ENCODE results near the gene KRT26.

KRT26 gene

DNA sequence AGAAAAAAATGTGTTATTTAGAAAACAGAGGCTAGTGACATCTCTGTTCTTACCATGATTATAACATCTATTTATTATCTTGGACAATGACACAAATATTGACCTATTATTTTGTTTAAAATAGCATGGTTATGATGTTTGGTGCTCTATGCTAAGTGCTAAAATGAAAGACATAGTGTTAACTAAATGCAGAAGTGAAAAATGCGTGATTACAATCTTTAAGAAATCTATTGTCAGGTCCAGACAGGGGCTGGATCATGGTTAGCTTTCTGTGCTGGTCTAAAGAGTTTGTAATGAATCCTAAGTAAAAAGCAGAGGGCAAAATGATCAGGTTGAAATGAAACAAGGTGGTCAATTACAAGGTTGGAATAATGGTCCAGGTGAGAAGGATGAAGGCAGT lies 28.4 kb upstream of the KRT26 start:
- no peak for DNase-seq (ENCODE audit: low read depth)
- H3K4me3 ChIP-seq (ENCODE audit: low read depth, low read length) = no peak overlapping the region
- TF ChIP-seq POLR2A (IDR thresholded peaks at IDR 0.05; ENCODE audit: extremely low read depth, insufficient read length) (no peak), MYC (IDR thresholded peaks at IDR 0.05; ENCODE audit: low read depth, low read length) (no peak), CTCF (IDR thresholded peaks at IDR 0.05; ENCODE audit: low read depth, low read length) (no peak)
- TF ChIP-seq, protein P1, sequence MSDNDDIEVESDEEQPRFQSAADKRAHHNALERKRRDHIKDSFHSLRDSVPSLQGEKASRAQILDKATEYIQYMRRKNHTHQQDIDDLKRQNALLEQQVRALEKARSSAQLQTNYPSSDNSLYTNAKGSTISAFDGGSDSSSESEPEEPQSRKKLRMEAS (IDR thresholded peaks at IDR 0.05; ENCODE audit: low read depth, low read length) = no peak

GRCh38 chr17:40799859-40800258 lies 27.9 kb upstream of the KRT26 start, which contains the start of gene KRT28:
TSS of gene KRT28 (minus strand) at chr17:40799959. CDS start at chr17:40799893, 66 bp downstream.
- DNase-seq (ENCODE audit: low read depth) = no peak
- TF ChIP-seq MYC (IDR thresholded peaks at IDR 0.05; ENCODE audit: low read depth, low read length) = no peak
- no peak for TF ChIP-seq POLR2A (IDR thresholded peaks at IDR 0.05; ENCODE audit: extremely low read depth, insufficient read length)
- TF ChIP-seq CTCF (IDR thresholded peaks at IDR 0.05; ENCODE audit: low read depth, low read length) = no peak
- TF ChIP-seq, protein P1 (IDR thresholded peaks at IDR 0.05; ENCODE audit: low read depth, low read length) = no peak
- H3K4me3 ChIP-seq (ENCODE audit: low read depth, low read length) = no peak within 1 kb of the TSS

DNA sequence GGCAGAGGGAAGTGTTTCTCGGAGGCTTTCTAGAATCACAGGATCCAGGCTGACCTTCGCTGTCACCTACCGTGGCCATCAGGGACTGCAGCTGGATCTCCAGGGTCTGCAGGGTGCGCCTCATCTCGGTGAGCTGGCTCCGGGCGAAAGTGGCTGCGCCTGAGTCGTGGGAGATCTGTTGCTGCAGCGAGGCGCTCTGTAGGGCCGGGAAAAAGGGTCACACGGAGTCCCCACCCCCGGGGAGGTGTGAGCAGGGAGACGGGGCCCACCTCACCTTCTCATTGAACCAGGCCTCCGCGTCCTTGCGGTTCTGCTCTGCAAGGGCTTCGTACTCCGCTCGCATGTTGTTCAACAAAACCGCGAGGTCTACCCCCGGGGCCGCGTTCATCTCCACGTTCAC lies 24.8 kb upstream of the KRT26 start:
- no peak for TF ChIP-seq POLR2A (IDR thresholded peaks at IDR 0.05; ENCODE audit: extremely low read depth, insufficient read length)
- TF ChIP-seq, protein P1 (IDR thresholded peaks at IDR 0.05; ENCODE audit: low read depth, low read length) = no peak
- TF ChIP-seq MYC (IDR thresholded peaks at IDR 0.05; ENCODE audit: low read depth, low read length) = no peak
- no peak for TF ChIP-seq CTCF (IDR thresholded peaks at IDR 0.05; ENCODE audit: low read depth, low read length)
- no peak for DNase-seq (ENCODE audit: low read depth)
- H3K4me3 ChIP-seq (ENCODE audit: low read depth, low read length) = no peak overlapping the region

DNA sequence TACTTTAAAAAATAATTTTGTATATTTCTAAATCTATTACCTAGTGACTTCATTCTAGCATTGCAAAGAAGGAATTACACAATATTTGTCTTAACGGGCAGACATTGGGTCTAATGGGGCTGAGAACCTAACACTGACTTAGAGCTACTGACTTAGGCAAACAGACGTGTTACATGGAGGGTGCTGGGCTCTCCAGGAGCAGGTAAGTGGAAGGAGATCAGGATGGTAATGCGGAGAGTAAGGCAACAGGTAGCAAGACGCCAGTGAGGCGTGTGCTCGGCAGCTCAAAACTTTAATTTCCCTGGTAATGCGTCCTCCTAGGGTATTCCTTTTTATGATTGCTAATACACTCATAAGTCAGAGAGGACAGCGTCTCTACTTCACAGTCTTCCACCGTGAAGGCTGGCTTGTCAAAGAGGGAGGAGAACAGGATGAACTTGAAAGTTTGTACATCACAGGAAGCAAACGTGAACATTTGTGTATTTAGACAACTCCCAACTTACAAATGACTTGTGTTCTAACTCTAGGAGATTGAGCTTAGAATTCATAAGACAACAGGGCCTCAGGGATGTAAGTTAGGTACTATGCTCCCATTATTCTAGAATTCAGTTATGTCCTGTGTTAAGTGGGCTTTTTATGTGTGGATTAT lies 23.1 kb upstream of the KRT26 start:
- TF ChIP-seq MYC (IDR thresholded peaks at IDR 0.05; ENCODE audit: low read depth, low read length) = no peak
- TF ChIP-seq POLR2A (IDR thresholded peaks at IDR 0.05; ENCODE audit: extremely low read depth, insufficient read length) = no peak
- TF ChIP-seq, protein P1 (IDR thresholded peaks at IDR 0.05; ENCODE audit: low read depth, low read length) = no peak
- TF ChIP-seq CTCF (IDR thresholded peaks at IDR 0.05; ENCODE audit: low read depth, low read length) = no peak
- no peak for DNase-seq (ENCODE audit: low read depth)
- no peak overlapping the region for H3K4me3 ChIP-seq (ENCODE audit: low read depth, low read length)

DNA sequence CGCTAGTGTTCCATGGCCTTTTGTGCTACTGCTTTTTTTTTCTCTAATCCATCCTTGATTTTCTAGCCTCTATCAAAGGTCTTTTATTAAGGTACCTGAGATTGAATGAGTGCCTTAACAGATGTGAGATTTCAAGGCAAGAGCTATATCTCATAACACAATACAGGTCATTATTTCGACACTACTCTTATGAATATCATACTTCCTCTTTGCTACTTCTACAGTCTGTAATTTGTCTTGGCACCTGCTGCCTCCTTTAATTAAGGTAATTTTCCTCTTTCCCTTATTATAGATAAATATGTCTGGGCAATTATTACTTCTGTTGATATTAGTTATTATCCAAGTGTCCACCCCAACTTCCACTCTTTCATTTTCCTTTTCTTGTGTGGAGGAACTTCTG lies 22.5 kb upstream of the KRT26 start:
- no peak overlapping the region for H3K4me3 ChIP-seq (ENCODE audit: low read depth, low read length)

More for the DNA sequence above, 22.5 kb upstream of the KRT26 start:
- DNase-seq (ENCODE audit: low read depth) = peak; percentile 4
- TF ChIP-seq, protein P1 (IDR thresholded peaks at IDR 0.05; ENCODE audit: low read depth, low read length) = no peak
- TF ChIP-seq CTCF (IDR thresholded peaks at IDR 0.05; ENCODE audit: low read depth, low read length) (no peak), POLR2A (IDR thresholded peaks at IDR 0.05; ENCODE audit: extremely low read depth, insufficient read length) (no peak), MYC (IDR thresholded peaks at IDR 0.05; ENCODE audit: low read depth, low read length) (no peak)

Data from NB4 (cell line).